Lower lobe of right lung (tissue), 2 donors: ENCODE results near the gene FAM72C. TPM values are rescaled to one million over a fixed set of nuclear protein-coding genes. Genes with fewer than 3 reads are reported as not detected.
"Not testable (repeated sequence)": the region's sequence is repeated elsewhere in the genome, so short reads cannot be mapped to it uniquely, and the experiment has no call there.

Experiments used
- ATAC-seq, 2 donors: fragments of 200-7000 bp; cut with Tn5 transposase; one replicate each; pipeline ENCODE4 v1.9.1; 2020 to 2022; ENCODE audit warnings: mild to moderate bottlenecking in 2 of 2, moderate library complexity in 2 of 2
- DNase-seq: peaks from one replicate; pipeline ENCODE4 v3.0.0-alpha.2; 2020
- H3K27ac ChIP-seq: fragments of 200-600 bp; one replicate; pipeline ENCODE4 v1.8.0; 2022
- H3K27me3 ChIP-seq: fragments of 200-600 bp; one replicate; pipeline ENCODE4 v1.8.0; 2022; ENCODE audit warnings: low read depth
- H3K36me3 ChIP-seq: fragments of 200-600 bp; one replicate; pipeline ENCODE4 v1.8.0; 2022; ENCODE audit warnings: mild to moderate bottlenecking
- H3K4me1 ChIP-seq: fragments of 200-600 bp; one replicate; pipeline ENCODE4 v1.8.0; 2022
- H3K4me3 ChIP-seq: fragments of 200-600 bp; one replicate; pipeline ENCODE4 v1.8.0; 2022; ENCODE audit warnings: mild to moderate bottlenecking
- H3K9me3 ChIP-seq: fragments of 200-600 bp; one replicate; pipeline ENCODE4 v1.8.0; 2022
- intact Hi-C: fragments of 100-400 bp; cut with DNase I; formaldehyde crosslinking; loops from one replicate; pipeline ENCODE4 v1.11.0; 2022
- total RNA-seq: library from RNA; stranded (reverse); fragmentation: NEBNext Ultra II Directional; extraction: Animal tissue kit (Norgen Biotek cat#: 25700); gene quantifications from one replicate; pipeline ENCODE4 v1.2.1, GENCODE V29; 2021
- donor health status: DM: no; HTN: yes; CAD: no; lungs with severe emphysema.

Gene FAM72C
- total RNA-seq, 1 donor from 2014 or later = not detected

DNA sequence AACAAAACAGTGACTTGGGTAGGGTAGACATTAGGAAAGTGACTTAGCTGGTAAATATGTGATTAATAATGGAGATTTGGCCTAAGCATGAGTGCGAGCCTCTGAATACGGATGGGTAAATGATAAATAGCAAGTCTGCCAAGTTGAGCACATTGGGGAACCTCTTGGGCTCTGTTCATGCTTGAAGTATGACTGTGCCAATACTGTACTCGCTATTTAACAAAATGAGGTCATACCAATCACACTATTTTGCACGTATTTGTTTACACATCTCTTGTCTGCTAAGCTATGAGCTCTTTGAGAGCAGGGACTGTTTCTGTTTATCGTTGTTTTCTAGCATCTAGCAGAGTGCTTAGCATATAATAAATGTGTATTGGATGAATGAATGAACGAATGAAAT lies 24.2 kb upstream of the FAM72C start:
- DNase-seq, H3K36me3 ChIP-seq, H3K4me1 ChIP-seq, H3K27me3 ChIP-seq, H3K27ac ChIP-seq, intact Hi-C loops, H3K4me3 ChIP-seq, H3K9me3 ChIP-seq: not testable (repeated sequence)
- peak; percentile 29 to 86 for ATAC-seq

DNA sequence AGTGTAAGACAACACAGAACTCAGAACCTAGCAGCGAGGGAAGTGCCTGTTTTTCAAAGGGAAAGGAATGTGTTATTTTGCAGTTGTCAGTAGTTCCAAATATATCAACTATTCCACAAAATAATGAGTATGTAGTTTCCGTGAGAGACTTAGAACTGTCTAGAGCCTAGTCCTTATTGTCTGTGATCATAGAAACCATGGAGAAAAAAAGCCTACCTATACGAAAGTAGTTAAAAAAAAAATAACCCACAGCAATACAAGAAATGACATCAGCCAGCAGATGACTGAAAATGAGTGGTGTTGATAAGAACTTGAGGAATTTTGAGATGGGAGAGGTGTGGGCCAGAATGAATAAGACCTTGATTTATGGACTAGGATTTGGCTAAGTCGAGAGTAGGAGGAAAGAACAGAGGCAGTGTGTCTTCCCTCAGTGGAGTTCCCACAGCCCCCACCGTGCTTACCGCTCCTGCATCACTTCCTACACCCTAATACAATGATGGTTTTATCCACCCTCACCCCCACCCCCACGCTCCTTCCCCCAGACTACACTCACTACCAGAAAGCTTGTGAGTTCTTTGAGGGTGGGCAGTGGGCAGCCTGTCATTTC lies 21.6 kb upstream of the FAM72C start:
- H3K27me3 ChIP-seq, DNase-seq, H3K4me3 ChIP-seq, H3K9me3 ChIP-seq, H3K36me3 ChIP-seq, ATAC-seq, intact Hi-C loops, H3K4me1 ChIP-seq, H3K27ac ChIP-seq: not testable (repeated sequence)

DNA sequence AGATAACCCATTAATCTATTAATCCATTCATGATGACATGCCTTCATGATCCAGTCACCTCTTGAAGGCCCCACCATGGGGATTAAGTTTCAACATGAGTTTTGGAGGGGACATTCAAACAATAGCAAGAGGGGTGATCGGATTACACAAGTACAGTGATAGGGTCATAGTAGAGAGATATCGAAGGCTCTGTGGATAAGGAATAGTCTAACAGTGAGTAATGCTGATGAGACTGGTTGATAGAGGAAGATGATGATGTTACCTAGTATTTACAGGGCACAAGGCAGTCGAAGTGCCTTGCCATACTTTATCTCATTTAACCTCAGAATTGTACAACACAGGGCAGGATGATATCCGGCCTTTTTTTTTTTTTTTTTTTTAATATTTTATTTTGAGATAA lies 18.9 kb upstream of the FAM72C start:
- ATAC-seq, H3K9me3 ChIP-seq, intact Hi-C loops, H3K27me3 ChIP-seq, H3K4me1 ChIP-seq, H3K4me3 ChIP-seq, DNase-seq, H3K36me3 ChIP-seq, H3K27ac ChIP-seq: not testable (repeated sequence)

DNA sequence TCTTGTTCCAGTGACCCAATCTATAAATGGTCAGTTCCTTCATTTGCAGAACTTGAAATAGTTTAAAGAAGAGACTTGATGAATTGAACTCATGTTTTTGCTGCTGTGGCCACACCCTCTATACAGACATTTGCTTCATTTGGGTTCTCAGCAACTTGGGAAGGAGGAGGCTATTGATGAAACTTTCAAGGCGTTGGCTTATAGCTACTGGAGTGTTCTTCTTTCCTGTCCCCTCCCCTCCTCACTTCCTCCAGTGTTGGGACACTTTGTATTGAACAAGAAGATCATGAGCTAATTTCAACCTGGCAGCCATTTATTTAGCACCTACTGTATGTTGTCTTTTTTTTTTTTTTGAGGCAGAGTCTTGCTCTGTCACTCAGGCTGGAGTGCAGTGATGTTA lies 17.9 kb upstream of the FAM72C start:
- peak; percentile 69 to 84 for ATAC-seq
- H3K27ac ChIP-seq, H3K9me3 ChIP-seq, H3K4me3 ChIP-seq, H3K27me3 ChIP-seq, intact Hi-C loops, H3K4me1 ChIP-seq, DNase-seq, H3K36me3 ChIP-seq: not testable (repeated sequence)

DNA sequence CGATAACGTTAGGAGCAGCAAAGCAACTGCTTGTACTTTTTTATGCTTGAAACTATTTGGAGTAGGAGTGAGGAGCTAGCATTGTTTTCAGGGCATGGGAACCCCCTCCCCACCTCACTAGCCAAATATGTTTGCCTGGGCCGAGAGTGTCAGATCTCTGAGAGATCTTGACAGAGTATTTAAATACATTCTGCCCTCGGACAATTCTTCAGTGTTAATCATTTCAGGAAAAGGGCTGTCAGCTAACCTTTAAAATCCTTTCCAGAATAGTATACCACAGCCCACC lies 17.6 kb upstream of the FAM72C start:
- H3K36me3 ChIP-seq, H3K4me1 ChIP-seq, DNase-seq, H3K4me3 ChIP-seq, H3K9me3 ChIP-seq, intact Hi-C loops, H3K27ac ChIP-seq, H3K27me3 ChIP-seq: not testable (repeated sequence)
- peak; percentile 50 to 90 for ATAC-seq

DNA sequence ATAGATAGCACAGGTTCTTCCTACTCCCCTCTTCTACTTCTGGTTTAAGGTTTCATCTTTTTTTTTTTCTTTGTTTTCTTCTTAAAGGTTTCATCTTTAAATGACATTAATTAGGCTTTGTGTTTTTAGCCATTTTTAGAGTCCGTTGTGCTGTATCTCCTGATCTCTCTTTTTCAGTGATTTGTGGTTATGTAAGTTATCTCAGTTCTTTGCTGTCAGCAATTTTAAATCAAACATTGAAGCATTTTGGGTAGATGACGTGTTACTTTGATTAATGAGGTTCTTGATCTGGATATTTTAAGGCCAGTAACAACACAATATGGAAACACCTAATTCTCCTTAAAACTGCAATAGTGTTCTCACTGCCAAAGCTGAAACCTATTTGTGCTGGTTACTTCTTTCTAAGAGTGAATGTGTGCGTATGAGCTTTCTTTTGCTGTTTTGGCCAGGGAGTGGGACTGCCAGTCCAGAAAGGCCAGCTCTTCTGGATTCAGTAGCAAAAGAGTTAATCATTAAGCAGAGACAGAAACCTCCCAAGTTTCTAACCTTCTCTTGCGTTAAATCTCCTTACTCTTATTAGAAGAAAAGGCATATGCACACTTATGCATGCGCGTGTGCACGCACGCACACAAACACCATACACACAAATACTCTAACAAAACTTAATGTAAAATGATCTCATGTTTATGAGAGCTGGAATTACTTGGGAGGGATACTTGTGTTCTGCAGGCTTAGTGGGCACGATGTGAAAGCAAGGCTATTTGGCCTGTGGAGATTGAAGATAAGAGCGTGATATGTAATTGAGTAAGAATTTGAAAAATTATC lies 17.0 kb upstream of the FAM72C start:
- H3K27ac ChIP-seq, intact Hi-C loops, H3K27me3 ChIP-seq, DNase-seq, H3K4me1 ChIP-seq, H3K4me3 ChIP-seq, H3K9me3 ChIP-seq, H3K36me3 ChIP-seq: not testable (repeated sequence)
- ATAC-seq = peak; percentile 57 to 87

DNA sequence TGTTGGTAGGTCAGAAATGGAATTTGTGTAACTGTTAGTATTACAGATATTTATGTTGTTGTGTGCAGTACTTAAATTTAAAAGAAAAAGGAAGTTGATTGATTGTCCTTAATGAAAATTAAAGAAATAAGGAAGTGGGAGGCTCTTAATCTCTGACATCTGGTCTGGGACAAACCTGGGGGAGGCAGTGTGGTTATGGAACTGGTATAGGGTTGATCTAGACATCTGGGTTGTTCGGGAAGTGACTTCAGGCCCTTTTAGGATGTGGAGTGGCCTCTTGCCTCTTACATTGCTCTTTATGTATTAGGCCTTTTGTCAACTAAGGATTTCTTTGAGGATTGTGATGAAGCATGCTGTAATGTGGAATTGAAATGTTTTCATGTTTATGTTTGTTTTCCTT lies 16.1 kb upstream of the FAM72C start:
- peak in 1 of 2 donors; percentile 59 for ATAC-seq
- DNase-seq, H3K4me3 ChIP-seq, intact Hi-C loops, H3K27me3 ChIP-seq, H3K4me1 ChIP-seq, H3K9me3 ChIP-seq, H3K36me3 ChIP-seq, H3K27ac ChIP-seq: not testable (repeated sequence)

DNA sequence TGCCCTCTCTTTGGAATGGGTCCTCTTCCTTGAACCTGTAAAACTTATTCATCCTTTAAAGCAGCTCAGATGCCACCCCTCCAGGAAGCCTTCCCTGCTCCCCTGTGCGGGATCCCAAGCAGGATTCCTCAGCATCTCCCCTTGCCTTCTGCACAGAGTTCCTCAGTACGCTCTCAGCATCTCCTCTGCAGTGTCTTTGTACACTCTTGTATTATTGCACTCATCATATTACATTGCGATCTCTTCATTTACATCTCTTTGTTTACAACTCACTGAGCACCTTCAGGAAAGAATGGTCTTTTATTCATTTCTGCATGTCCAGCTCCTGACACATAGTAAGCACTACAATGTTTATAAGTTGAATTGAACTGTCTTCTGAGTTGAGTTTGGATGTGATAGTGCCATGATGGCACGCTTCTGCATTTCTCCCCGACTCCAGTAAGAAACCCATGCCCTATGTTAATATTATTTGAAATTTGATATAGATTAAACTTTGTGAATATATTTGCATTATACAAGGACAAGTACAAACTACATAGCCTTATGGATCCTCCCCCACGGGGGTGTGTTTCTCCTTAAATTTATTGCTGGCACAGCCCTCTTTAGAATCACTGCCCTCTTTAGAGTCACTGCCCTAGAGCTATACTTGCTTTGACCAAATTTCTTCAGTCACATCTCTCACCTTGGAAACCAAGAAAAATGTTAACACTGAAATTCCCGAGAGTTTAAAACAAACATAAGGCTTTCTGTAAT lies 13.1 kb upstream of the FAM72C start:
- intact Hi-C loops, DNase-seq, H3K4me3 ChIP-seq, H3K36me3 ChIP-seq, H3K9me3 ChIP-seq, ATAC-seq, H3K4me1 ChIP-seq, H3K27me3 ChIP-seq, H3K27ac ChIP-seq: not testable (repeated sequence)

DNA sequence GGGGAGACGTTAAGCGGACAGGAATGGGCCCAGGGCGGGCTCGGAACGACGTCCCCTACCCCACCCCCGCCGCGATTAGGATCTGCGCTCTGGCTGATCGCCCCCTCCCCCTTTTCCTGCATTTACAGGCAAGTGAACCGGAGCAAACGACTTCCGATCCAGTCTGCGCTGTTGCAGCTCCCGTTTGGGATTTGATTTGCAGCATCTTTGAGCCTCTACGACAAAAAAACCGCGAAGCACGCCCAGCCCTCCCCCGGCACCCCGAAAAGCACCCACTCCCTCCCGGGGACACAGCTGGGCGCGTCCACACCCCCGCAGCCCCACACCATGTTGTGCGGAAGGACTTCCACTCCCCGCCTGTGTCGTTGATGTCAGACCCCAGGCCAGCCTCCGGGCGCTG lies 2.6 kb upstream of the FAM72C start:
- intact Hi-C loops, ATAC-seq, H3K36me3 ChIP-seq, H3K27me3 ChIP-seq, H3K4me1 ChIP-seq, DNase-seq, H3K9me3 ChIP-seq, H3K27ac ChIP-seq: not testable (repeated sequence)
- peak overlapping the region; percentile 48 for H3K4me3 ChIP-seq

DNA sequence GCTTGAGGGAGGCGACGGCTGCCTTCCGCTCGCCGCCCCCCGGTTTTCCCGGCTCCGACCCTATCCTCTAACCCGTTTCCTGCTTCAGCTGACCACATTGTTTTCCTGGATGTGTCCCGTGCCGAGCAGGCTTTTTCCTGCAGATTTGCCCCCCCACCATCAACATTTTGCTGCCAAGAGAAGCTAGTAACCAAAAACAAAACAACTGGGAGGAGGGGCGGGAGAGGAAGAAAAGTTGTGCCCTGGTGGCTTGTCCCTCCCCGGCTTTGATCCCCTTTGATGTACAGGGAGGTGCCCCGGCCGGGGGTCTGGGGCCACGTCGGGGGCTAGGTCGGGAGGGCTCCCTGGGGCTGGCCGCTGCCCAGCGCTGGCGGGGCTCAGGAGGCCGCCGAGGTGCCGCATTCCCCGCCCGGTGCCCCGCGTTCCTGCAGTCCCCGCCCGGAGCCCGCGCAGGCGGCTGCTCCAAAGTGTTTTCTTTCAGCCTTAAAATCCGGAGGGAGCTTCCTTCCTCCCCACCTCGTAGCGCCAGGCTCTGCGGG lies 2.2 kb upstream of the FAM72C start:
- H3K27ac ChIP-seq, ATAC-seq, H3K27me3 ChIP-seq, DNase-seq, H3K4me1 ChIP-seq, H3K36me3 ChIP-seq, intact Hi-C loops, H3K9me3 ChIP-seq: not testable (repeated sequence)
- peak overlapping the region; percentile 48 for H3K4me3 ChIP-seq

DNA sequence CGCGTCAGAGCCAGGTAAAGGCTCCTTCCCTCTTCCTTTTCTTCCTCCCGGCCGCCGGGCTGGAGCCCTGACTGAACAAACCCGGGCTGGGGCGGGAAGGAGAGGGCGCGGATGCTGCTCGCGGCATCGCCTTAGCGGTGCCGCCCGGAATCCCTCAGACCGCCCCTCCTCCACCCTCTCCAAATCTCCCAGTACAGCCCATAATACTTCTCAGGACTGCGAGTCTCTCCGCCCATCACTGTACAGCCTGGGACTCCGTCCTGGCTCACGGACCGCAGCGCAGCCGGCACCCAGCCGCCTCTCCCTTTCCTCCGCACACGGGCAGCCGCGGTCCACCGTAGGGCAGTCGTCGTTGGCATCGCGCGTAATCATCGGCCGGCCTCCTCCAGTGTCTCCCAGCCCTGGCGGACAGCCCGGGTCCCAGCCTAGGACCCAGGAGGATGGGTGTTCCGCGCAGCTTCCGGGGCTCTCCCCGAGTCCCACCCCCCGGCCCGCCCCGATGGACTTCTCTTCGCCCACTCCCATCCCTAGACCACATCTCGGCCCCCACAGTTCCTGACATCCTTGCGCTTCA lies 1.1 kb upstream of the FAM72C start:
- peak; percentile 56 to 59 for ATAC-seq
- DNase-seq, H3K36me3 ChIP-seq, H3K9me3 ChIP-seq, H3K27ac ChIP-seq, H3K4me3 ChIP-seq, intact Hi-C loops, H3K27me3 ChIP-seq, H3K4me1 ChIP-seq: not testable (repeated sequence)

DNA sequence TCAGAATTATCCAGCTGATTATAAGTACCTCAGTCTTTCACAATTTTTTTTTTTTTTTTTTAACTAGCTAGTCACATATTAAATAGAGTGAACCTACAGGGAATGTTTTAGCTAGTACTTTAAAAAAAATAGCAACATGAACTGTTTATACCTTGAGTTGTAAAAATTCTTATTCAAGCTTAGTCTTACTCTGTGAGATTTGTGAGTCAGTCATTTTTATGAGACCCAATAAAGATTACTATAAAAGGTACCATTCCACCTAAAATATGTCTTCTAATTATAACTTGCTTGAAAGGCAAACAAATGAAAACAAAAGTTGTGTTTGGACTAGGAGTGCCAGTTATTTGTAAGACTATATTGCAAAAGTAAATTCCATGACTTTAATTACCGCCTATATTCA lies 5.9 kb downstream of the FAM72C start:
- H3K27ac ChIP-seq, DNase-seq, intact Hi-C loops, H3K27me3 ChIP-seq, H3K4me3 ChIP-seq, ATAC-seq, H3K36me3 ChIP-seq, H3K4me1 ChIP-seq, H3K9me3 ChIP-seq: not testable (repeated sequence)

DNA sequence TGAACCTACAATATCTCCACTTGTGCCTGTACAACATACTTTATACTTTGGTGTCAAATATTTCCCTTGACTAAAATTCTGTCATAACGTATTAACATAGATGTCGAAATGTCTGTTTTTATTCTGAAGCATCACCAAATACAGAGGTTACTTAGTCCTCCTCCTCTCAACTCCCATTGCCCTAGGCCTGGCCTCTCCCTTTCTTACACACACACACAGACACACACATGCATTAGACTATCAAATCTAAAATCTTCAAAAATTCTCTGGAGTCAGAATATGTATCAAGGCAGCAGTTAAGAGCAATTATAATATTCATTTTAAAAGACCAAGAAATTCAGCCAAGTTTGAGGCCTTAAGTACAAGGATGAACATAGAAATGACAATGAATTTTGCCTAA lies 7.5 kb downstream of the FAM72C start:
- H3K27ac ChIP-seq, H3K36me3 ChIP-seq, H3K4me3 ChIP-seq, DNase-seq, ATAC-seq, intact Hi-C loops, H3K27me3 ChIP-seq, H3K4me1 ChIP-seq, H3K9me3 ChIP-seq: not testable (repeated sequence)
